ENCODE data around the gene MUC3A. TPM values are rescaled to one million over a fixed set of nuclear protein-coding genes. Genes with fewer than 3 reads are reported as not detected.
"Not testable (repeated sequence)": the region's sequence is repeated elsewhere in the genome, so short reads cannot be mapped to it uniquely, and the experiment has no call there.

Gene MUC3A
- 0.37 TPM in 1 of 2 replicates, not detected in the other for total RNA-seq (2014; rRNA removed; shearing (Covaris generic))

- in situ Hi-C loops (cut with HindIII; ENCODE audit: low sequenced_read_pairs): no loop called here
- no peak for DNase-seq (ENCODE audit: low spot score)
These were observed at the start of gene MUC3A for GRCh38 chr7:100949227-100949932. TSS of gene MUC3A (plus strand) at chr7:100949534. CDS start at chr7:100949625, 91 bp downstream.

- DNase-seq (ENCODE audit: low spot score): no peak
- in situ Hi-C loops (cut with HindIII; ENCODE audit: low sequenced_read_pairs): no loop called here
These were observed 48.4 kb upstream of the MUC3A start for GRCh38 chr7:100900978-100901377.

- in situ Hi-C loops (cut with HindIII; ENCODE audit: low sequenced_read_pairs): no loop called here
- no peak for DNase-seq (ENCODE audit: low spot score)
These were observed 47.4 kb upstream of the MUC3A start for GRCh38 chr7:100901921-100902332.

- in situ Hi-C loops (cut with HindIII; ENCODE audit: low sequenced_read_pairs): no loop called here
- DNase-seq (ENCODE audit: low spot score): no peak
These were observed 46.7 kb upstream of the MUC3A start for GRCh38 chr7:100902638-100903037.

- in situ Hi-C loops (cut with HindIII; ENCODE audit: low sequenced_read_pairs): no loop called here
- DNase-seq (ENCODE audit: low spot score): no peak
These were observed 40.8 kb upstream of the MUC3A start for GRCh38 chr7:100908512-100908911.

- in situ Hi-C loops (cut with HindIII; ENCODE audit: low sequenced_read_pairs): not testable (repeated sequence)
These were observed 38.9 kb upstream of the MUC3A start for GRCh38 chr7:100910443-100910842.

GRCh38 chr7:100911484-100911883 is 37.9 kb upstream of the MUC3A start:
- in situ Hi-C loops (cut with HindIII; ENCODE audit: low sequenced_read_pairs): no loop called here
- no peak for DNase-seq (ENCODE audit: low spot score)

More at GRCh38 chr7:100910443-100910842, 38.9 kb upstream of the MUC3A start:
- DNase-seq (ENCODE audit: low spot score): not testable (repeated sequence)

GRCh38 chr7:100914208-100914878 is 35.0 kb upstream of the MUC3A start:
- in situ Hi-C loops (cut with HindIII; ENCODE audit: low sequenced_read_pairs): no loop called here
- no peak for DNase-seq (ENCODE audit: low spot score)

GRCh38 chr7:100914879-100915447 is 34.4 kb upstream of the MUC3A start:
- in situ Hi-C loops (cut with HindIII; ENCODE audit: low sequenced_read_pairs): no loop called here
- DNase-seq (ENCODE audit: low spot score): no peak

- in situ Hi-C loops (cut with HindIII; ENCODE audit: low sequenced_read_pairs); DNase-seq (ENCODE audit: low spot score): not testable (repeated sequence)
These were observed 30.0 kb upstream of the MUC3A start for GRCh38 chr7:100919335-100919734.

- DNase-seq (ENCODE audit: low spot score); in situ Hi-C loops (cut with HindIII; ENCODE audit: low sequenced_read_pairs): not testable (repeated sequence)
These were observed 29.4 kb upstream of the MUC3A start for GRCh38 chr7:100919779-100920437.

GRCh38 chr7:100921039-100921438 is 28.3 kb upstream of the MUC3A start:
- in situ Hi-C loops (cut with HindIII; ENCODE audit: low sequenced_read_pairs): no loop called here
- no peak for DNase-seq (ENCODE audit: low spot score)

- DNase-seq (ENCODE audit: low spot score); in situ Hi-C loops (cut with HindIII; ENCODE audit: low sequenced_read_pairs): not testable (repeated sequence)
These were observed 25.7 kb upstream of the MUC3A start for GRCh38 chr7:100923616-100924015.

GRCh38 chr7:100929808-100930174 is 19.5 kb upstream of the MUC3A start:
- no peak for DNase-seq (ENCODE audit: low spot score)
- in situ Hi-C loops (cut with HindIII; ENCODE audit: low sequenced_read_pairs): no loop called here

GRCh38 chr7:100933734-100934133 is 15.6 kb upstream of the MUC3A start:
- in situ Hi-C loops (cut with HindIII; ENCODE audit: low sequenced_read_pairs): no loop called here
- DNase-seq (ENCODE audit: low spot score): no peak

GRCh38 chr7:100935381-100935780 is 14.0 kb upstream of the MUC3A start:
- in situ Hi-C loops (cut with HindIII; ENCODE audit: low sequenced_read_pairs); DNase-seq (ENCODE audit: low spot score): not testable (repeated sequence)

- in situ Hi-C loops (cut with HindIII; ENCODE audit: low sequenced_read_pairs); DNase-seq (ENCODE audit: low spot score): not testable (repeated sequence)
These were observed 13.2 kb upstream of the MUC3A start for GRCh38 chr7:100936167-100936566.

- DNase-seq (ENCODE audit: low spot score): no peak
- in situ Hi-C loops (cut with HindIII; ENCODE audit: low sequenced_read_pairs): no loop called here
These were observed 7.1 kb upstream of the MUC3A start for GRCh38 chr7:100942045-100942774.

GRCh38 chr7:100943693-100944092 is 5.6 kb upstream of the MUC3A start:
- no peak for DNase-seq (ENCODE audit: low spot score)
- in situ Hi-C loops (cut with HindIII; ENCODE audit: low sequenced_read_pairs): no loop called here

All from G401 (cell line).